Measurements from ENCODE around the gene TRAPPC14. TPM values are rescaled to one million over a fixed set of nuclear protein-coding genes. Genes with fewer than 3 reads are reported as not detected.

TRAPPC14 gene
- total RNA-seq, 1 donor from 2014 or later = 6.0 TPM

- no peak for DNase-seq (ENCODE audit: low read depth in 2 of 2)
Measured at GRCh38 chr7:100173806-100174495, 15.4 kb upstream of the TRAPPC14 start.

GRCh38 chr7:100171840-100172239 lies 13.3 kb upstream of the TRAPPC14 start:
- DNase-seq (ENCODE audit: low read depth in 2 of 2) = no peak

GRCh38 chr7:100171087-100171681 lies 12.7 kb upstream of the TRAPPC14 start:
- DNase-seq (ENCODE audit: low read depth in 2 of 2) = no peak

GRCh38 chr7:100170101-100170897 lies 11.8 kb upstream of the TRAPPC14 start:
- DNase-seq (ENCODE audit: low read depth in 2 of 2) = no peak

- no peak for DNase-seq (ENCODE audit: low read depth in 2 of 2)
Measured at GRCh38 chr7:100169147-100169850, 10.8 kb upstream of the TRAPPC14 start.

GRCh38 chr7:100167912-100168323 lies 9.4 kb upstream of the TRAPPC14 start:
- DNase-seq (ENCODE audit: low read depth in 2 of 2) = no peak

GRCh38 chr7:100166970-100167911 lies 8.7 kb upstream of the TRAPPC14 start:
- no peak for DNase-seq (ENCODE audit: low read depth in 2 of 2)

GRCh38 chr7:100166317-100166940 lies 7.9 kb upstream of the TRAPPC14 start:
- DNase-seq (ENCODE audit: low read depth in 2 of 2) = no peak

GRCh38 chr7:100163871-100164270 lies 5.3 kb upstream of the TRAPPC14 start:
- DNase-seq (ENCODE audit: low read depth in 2 of 2) = no peak

- DNase-seq (ENCODE audit: low read depth in 2 of 2) = no peak
Measured at GRCh38 chr7:100163006-100163531, 4.5 kb upstream of the TRAPPC14 start.

- no peak for DNase-seq (ENCODE audit: low read depth in 2 of 2)
Measured at GRCh38 chr7:100160067-100160466, 1.5 kb upstream of the TRAPPC14 start.

GRCh38 chr7:100159099-100159623 lies 638 bp upstream of the TRAPPC14 start:
- DNase-seq (ENCODE audit: low read depth in 2 of 2) = no peak

- DNase-seq (ENCODE audit: low read depth in 2 of 2) = peak; percentile 26 to 49
Measured at GRCh38 chr7:100157334-100158228, 942 bp downstream of the TRAPPC14 start.

GRCh38 chr7:100157069-100157333 lies 1.5 kb downstream of the TRAPPC14 start:
- no peak for DNase-seq (ENCODE audit: low read depth in 2 of 2)

- no peak for DNase-seq (ENCODE audit: low read depth in 2 of 2)
Measured at GRCh38 chr7:100156331-100157068, 2.0 kb downstream of the TRAPPC14 start.

GRCh38 chr7:100155553-100156317 lies 2.8 kb downstream of the TRAPPC14 start:
- no peak for DNase-seq (ENCODE audit: low read depth in 2 of 2)

- no peak for DNase-seq (ENCODE audit: low read depth in 2 of 2)
Measured at GRCh38 chr7:100154651-100155491, 3.7 kb downstream of the TRAPPC14 start.
